HEK293T (cell line): ENCODE results near the gene CHCHD4.
A peak's percentile ranks its signal among the peaks of the same experiment; 100 is the strongest.

Source experiments
- CTCF ChIA-PET: fragments of 350-600 bp; formaldehyde crosslinking; extraction: SDS; loops from one replicate; lab custom pipeline; 2021; ENCODE audit warnings: antibody characterized with exemption, inconsistent platforms; lab: Yijun Ruan, JAX
- POLR2A ChIA-PET: fragments of 350-600 bp; formaldehyde crosslinking; extraction: SDS; loops from one replicate; lab custom pipeline; 2020; ENCODE audit warnings: antibody characterized with exemption, inconsistent platforms; lab: Yijun Ruan, JAX
- DNase-seq: peaks from one replicate; pipeline ENCODE4 v3.0.0; 2012; ENCODE audit warnings: mixed read lengths; ENCODE audit errors: extremely low spot score
- ARNT ChIP-seq: fragments of 450-650 bp; IDR thresholded peaks from 2 replicates; pipeline ENCODE4 v1.6.1; 2017; ENCODE audit warnings: mild to moderate bottlenecking
- BHLHE40 ChIP-seq: fragments of 450-650 bp; IDR thresholded peaks from 2 replicates; pipeline ENCODE4 v1.6.1; 2016; ENCODE audit warnings: mild to moderate bottlenecking, moderate library complexity, borderline replicate concordance
- CTBP1 ChIP-seq: fragments of 450-650 bp; IDR thresholded peaks from 2 replicates; pipeline ENCODE4 v1.6.1; 2016; ENCODE audit warnings: borderline replicate concordance
- ELF4 ChIP-seq: fragments of 450-650 bp; IDR thresholded peaks from 2 replicates; pipeline ENCODE4 v1.6.1; 2017; ENCODE audit warnings: antibody characterized with exemption
- FOXA1 ChIP-seq: fragments of 450-650 bp; IDR thresholded peaks from 2 replicates; pipeline ENCODE4 v1.6.1; 2016; ENCODE audit warnings: mild to moderate bottlenecking
- FOXK2 ChIP-seq: fragments of 450-650 bp; IDR thresholded peaks from 2 replicates; pipeline ENCODE4 v1.6.1; 2016; ENCODE audit warnings: mild to moderate bottlenecking
- FOXM1 ChIP-seq: fragments of 450-650 bp; IDR thresholded peaks from 2 replicates; pipeline ENCODE4 v1.6.1; 2017; ENCODE audit warnings: mild to moderate bottlenecking, borderline replicate concordance
- HDGF ChIP-seq: fragments of 450-650 bp; IDR thresholded peaks from 2 replicates; pipeline ENCODE4 v1.6.1; 2017; ENCODE audit warnings: antibody characterized with exemption, borderline replicate concordance
- L3MBTL2 ChIP-seq: fragments of 450-650 bp; conservative IDR thresholded peaks from 2 replicates; pipeline ENCODE4 v1.6.1; 2016; ENCODE audit warnings: mild to moderate bottlenecking
- LEF1 ChIP-seq: fragments of 450-650 bp; IDR thresholded peaks from 2 replicates; pipeline ENCODE4 v1.6.1; 2017; ENCODE audit warnings: mild to moderate bottlenecking, borderline replicate concordance
- NFRKB ChIP-seq: fragments of 450-650 bp; IDR thresholded peaks from 2 replicates; pipeline ENCODE4 v1.6.1; 2016; ENCODE audit warnings: mild to moderate bottlenecking, moderate library complexity
- SP1 ChIP-seq: fragments of 450-650 bp; IDR thresholded peaks from 2 replicates; pipeline ENCODE4 v1.6.1; 2017
- SUZ12 ChIP-seq: fragments of 450-650 bp; IDR thresholded peaks from 2 replicates; pipeline ENCODE4 v1.6.1; 2016; ENCODE audit warnings: mild to moderate bottlenecking
- TARDBP ChIP-seq: fragments of 450-650 bp; IDR thresholded peaks from 2 replicates; pipeline ENCODE4 v1.6.1; 2016
- ZNF384 ChIP-seq: fragments of 450-650 bp; IDR thresholded peaks from 2 replicates; pipeline ENCODE4 v1.6.1; 2016
- TF ChIP-seq, protein P1 (sequence below): fragments of 450-650 bp; IDR thresholded peaks from 2 replicates; pipeline ENCODE4 v1.6.1; 2016

Gene CHCHD4

DNA sequence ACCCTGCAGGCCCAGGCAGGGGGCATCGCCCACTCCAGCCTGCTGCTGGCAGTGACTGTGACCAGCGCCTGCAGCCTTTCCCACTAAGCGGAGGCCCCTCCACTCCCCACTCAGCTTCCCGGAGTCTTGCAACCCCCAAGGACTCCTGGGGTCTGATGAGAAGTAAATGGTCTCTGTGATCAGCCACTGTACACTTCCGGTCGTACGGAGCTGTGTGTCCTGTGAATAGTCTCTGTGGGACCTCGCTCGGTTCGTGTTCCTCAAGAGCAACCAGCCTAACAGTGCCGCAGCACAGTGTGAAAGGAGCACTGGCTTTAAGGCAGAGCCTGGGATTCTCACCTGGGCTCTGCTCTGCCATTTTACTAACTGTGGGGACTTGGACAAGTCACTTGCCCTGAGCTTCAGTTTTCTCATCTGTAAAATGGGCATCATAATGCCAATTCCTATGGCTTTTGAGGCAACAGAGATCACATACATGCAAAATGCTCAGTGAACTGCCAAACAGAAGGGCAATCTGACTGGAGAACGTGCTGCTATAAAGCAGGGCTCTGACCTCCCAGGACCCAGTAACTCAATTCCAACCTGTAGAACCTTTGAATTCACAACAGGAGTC is 26.9 kb upstream of the CHCHD4 start:
- no peak for DNase-seq
- POLR2A ChIA-PET: no interaction called here
- TF ChIP-seq, protein P1, sequence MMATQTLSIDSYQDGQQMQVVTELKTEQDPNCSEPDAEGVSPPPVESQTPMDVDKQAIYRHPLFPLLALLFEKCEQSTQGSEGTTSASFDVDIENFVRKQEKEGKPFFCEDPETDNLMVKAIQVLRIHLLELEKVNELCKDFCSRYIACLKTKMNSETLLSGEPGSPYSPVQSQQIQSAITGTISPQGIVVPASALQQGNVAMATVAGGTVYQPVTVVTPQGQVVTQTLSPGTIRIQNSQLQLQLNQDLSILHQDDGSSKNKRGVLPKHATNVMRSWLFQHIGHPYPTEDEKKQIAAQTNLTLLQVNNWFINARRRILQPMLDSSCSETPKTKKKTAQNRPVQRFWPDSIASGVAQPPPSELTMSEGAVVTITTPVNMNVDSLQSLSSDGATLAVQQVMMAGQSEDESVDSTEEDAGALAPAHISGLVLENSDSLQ: no peak
- TF ChIP-seq LEF1: no peak
- no peak for TF ChIP-seq HDGF
- no peak for TF ChIP-seq TARDBP
- no peak for TF ChIP-seq NFRKB
- CTCF ChIA-PET: no interaction called here

GRCh38 chr3:14150491-14151230 is 26.0 kb upstream of the CHCHD4 start:
- TF ChIP-seq NFRKB: no peak
- TF ChIP-seq TARDBP: no peak
- TF ChIP-seq, protein P1: no peak
- no peak for TF ChIP-seq SP1
- no peak for TF ChIP-seq LEF1
- no peak for TF ChIP-seq FOXK2
- TF ChIP-seq BHLHE40: no peak
- no peak for TF ChIP-seq L3MBTL2
- no peak for TF ChIP-seq ARNT
- TF ChIP-seq ZNF384: no peak
- TF ChIP-seq FOXM1: no peak
- no peak for TF ChIP-seq HDGF
- TF ChIP-seq ELF4: no peak
- TF ChIP-seq CTBP1: no peak
- TF ChIP-seq SUZ12: no peak
- TF ChIP-seq FOXA1: no peak
- ChIA-PET POLR2A (interaction anchor here (1.0 kb wide), 1 partner anchor 256 kb away, joined by 3 read pairs; no protein-coding TSS in a partner anchor), CTCF (no interaction called here)
- DNase-seq: no peak

- CTCF ChIA-PET: no interaction called here
- TF ChIP-seq NFRKB: no peak
- no peak for TF ChIP-seq BHLHE40
- TF ChIP-seq ARNT: no peak
- no peak for TF ChIP-seq FOXM1
- no peak for TF ChIP-seq SUZ12
- TF ChIP-seq CTBP1: no peak
- TF ChIP-seq, protein P1: no peak
- no peak for TF ChIP-seq ELF4
- no peak for TF ChIP-seq L3MBTL2
- TF ChIP-seq FOXK2: no peak
- POLR2A ChIA-PET: interaction anchor here (1.0 kb wide), 1 partner anchor 255 kb away, joined by 3 read pairs; no protein-coding TSS in a partner anchor
- DNase-seq: no peak
Measured at GRCh38 chr3:14150078-14150477, 25.4 kb upstream of the CHCHD4 start.

- TF ChIP-seq HDGF (no peak), FOXA1 (no peak)
- TF ChIP-seq, protein P1: no peak
- DNase-seq: peak; percentile 61
- POLR2A ChIA-PET: interaction anchor here (0.8 kb wide), 1 partner anchor 30 kb away, joined by 3 read pairs; the partner anchor contains the start of genes LSM3 and XPC
- CTCF ChIA-PET: no interaction called here
Measured at GRCh38 chr3:14148041-14148985, 23.6 kb upstream of the CHCHD4 start.

DNA sequence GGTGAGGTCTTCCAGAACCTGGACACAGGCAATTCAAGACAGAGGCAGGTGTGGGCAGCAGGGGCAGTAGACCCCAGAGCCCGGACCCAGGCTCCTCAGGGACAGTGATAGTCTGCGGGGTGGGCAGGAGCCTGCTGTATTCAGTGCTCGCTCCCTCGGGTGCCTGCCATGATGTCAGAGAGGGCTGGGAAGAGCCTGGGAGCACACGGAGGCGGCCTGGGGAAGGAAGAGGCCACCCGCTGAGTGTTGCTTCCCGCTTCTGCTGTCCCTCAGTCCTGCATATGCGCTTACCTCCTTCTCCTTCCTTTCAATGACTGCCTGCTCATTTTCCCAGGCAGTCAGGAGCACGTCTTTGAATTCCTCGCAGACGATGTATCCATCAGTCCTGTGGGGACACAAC is 22.9 kb upstream of the CHCHD4 start:
- CTCF ChIA-PET: no interaction called here
- DNase-seq: no peak
- POLR2A ChIA-PET: interaction anchor here (1.8 kb wide), 1 partner anchor 31 kb away, joined by 4 read pairs; the partner anchor contains the start of genes LSM3 and XPC
- TF ChIP-seq, protein P1: no peak
- no peak for TF ChIP-seq SUZ12
